ENCODE results near the gene SLC29A3.

- TF ChIP-seq CTCF (IDR thresholded peaks at IDR 0.05; ENCODE audit: control extremely low read depth in 1 of 3, insufficient read depth in 1 of 3, low read depth in 1 of 3, low read length in 3 of 3): no peak
- no peak for TF ChIP-seq POLR2A (IDR thresholded peaks at IDR 0.05; ENCODE audit: control extremely low read depth in 1 of 2, low read depth in 2 of 2, low read length in 2 of 2)
- no peak for TF ChIP-seq EP300 (IDR thresholded peaks at IDR 0.05; ENCODE audit: borderline replicate concordance in 1 of 2, low read depth in 2 of 2, low read length in 2 of 2)
- TF ChIP-seq USF2 (IDR thresholded peaks at IDR 0.05; ENCODE audit: low read length): no peak
- no peak for TF ChIP-seq HDAC6 (IDR thresholded peaks at IDR 0.05; ENCODE audit: low read depth, low read length)
- TF ChIP-seq MAFK (IDR thresholded peaks at IDR 0.05; ENCODE audit: low read depth, low read length): no peak
These were observed 28.7 kb downstream of the SLC29A3 start for GRCh38 chr10:71347587-71348395.

All from H1 (cell line).